GOT3 (cell line): ENCODE measurements around the gene GAS2L2.
A peak's percentile ranks its signal among the peaks of the same experiment; 100 is the strongest.
"Not testable (repeated sequence)": the region's sequence is repeated elsewhere in the genome, so short reads cannot be mapped to it uniquely, and the experiment has no call there.

Source experiments
- DNase-seq: peaks from one replicate; lab custom pipeline; 2025; ENCODE audit warnings: mixed read lengths; lab: John Stamatoyannopoulos, UW

Gene GAS2L2

DNA sequence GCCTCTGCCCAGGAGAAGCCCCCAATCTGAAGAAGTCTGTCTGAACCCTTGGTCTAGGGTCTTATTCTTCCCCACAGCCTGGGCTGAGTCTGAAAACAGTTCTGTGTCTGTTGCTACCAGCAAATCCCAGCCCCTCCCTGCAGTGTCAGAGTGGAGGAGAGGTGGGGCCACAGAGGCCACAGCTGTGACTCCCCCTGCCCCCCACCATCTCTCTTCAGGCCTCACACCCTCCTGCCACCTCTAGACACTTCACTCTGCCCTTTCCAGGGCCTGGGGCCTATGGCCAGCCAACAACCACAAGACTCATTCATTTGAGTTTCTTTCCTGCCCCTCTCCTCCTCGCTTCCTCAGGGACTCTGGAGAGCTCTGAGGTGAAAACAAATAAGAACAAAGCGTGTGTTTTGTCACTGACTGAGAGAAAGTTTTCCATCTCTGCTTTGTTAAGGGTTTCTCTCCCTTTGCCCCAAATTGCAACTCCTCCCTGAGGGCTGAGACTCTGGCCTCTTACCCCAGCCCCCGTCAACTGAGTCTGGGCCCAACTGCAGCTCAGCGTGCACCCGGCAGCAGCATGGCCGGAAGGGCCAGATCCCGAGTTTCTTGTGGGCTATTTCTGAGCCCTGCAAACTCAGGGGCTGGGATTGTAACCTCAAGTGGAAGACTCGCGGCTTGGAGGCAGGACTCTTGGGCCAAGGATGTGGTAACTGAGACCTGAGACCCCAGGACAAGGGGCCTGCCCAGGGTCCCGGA, 20.8 kb upstream of the GAS2L2 start:
- no peak for DNase-seq

DNA sequence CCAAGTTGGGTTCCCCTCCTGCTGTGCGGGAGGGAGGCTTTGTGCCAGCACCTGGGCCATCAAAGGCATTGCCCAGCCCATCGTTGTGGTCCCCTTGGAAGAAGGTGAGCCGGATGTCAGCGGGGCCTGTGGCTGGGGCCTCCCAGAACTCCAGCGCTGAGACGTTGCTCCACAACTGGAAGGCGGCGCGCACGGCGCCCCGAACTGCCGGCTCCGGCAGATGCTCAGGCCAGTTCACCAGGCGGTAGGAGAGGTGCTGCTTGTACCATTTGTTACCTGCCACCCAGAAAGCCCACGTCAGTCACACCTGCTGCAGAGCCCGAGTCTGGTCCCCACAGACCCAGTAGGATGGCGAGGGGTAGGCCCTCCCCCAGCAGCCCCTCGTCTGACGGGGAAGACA, 20.1 kb upstream of the GAS2L2 start:
- DNase-seq, result no peak

DNA sequence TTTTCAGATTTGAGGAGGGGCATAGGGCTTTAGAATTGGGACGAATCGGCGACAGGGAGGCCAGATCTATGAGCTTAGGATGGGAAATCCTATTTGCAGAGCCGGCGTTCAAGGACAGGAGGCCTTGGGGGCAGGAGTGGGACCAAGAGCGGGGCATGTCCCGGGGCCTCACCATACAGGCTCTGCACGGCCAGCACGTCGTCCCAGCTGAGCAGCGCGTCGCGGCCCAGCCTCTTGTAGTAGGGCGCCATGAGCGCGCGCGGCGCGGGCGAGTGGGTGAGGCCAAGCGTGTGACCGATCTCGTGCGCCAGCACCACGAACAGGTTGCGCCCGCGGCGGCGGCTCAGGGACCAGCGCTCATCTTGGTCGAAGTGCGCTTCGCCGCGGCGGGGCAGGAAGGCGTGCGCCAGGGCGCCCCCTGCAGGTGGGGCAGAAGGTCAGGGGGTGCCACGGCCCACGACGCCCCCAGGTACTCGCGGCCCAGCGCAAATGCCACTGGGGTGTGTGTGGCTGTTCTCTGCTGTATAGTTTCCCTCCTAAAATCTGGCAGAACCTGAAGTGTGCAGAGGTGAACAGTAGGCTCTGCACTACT, 17.0 kb upstream of the GAS2L2 start:
- DNase-seq, result no peak

DNA sequence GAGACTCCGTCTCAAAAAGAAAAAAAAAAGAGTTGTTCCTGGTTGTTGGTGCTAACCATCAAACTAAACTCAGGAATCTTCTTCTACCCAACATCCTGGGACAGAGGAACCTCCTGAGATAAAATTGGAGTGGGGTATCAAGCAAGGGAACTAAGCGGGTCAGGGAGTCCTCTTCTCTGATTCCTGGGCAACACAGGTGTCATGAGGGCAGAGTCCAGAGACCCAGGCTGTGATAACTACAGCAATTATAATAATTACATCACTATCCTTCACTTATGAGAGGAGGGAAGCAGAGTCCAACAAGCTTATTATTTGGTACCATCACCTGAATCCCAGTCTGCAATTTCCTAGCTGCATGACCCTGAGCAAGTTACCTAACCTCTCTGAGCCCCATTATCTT, 15.8 kb upstream of the GAS2L2 start:
- no peak for DNase-seq

DNA sequence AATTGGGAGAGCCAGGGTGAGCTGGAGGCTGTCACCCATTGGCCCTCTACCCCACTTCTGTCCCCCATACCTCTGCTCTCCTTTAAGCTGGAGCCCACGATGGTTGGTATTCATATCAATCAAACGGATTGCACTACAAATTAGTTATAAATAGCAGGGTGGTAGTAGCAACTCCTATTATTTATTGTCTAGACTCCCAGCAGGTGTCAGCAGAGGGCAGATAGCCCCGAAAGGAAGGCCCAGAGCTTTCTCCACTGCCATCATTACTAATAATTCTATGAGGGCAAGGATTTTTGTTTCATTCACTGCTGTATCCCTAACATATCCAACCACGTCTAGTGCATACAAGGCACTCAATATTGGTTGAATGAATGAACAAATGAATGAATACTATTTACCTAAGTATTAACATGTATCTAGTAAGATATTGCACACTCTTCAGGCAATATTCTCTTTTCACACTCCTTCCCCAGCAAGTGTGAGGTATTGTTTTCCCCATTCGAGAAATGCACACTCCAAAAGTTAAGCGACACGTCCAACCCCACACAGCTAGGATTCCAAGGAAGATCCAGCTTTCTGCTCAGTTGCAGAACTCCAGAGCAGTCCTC, 14.0 kb upstream of the GAS2L2 start:
- no peak for DNase-seq

DNA sequence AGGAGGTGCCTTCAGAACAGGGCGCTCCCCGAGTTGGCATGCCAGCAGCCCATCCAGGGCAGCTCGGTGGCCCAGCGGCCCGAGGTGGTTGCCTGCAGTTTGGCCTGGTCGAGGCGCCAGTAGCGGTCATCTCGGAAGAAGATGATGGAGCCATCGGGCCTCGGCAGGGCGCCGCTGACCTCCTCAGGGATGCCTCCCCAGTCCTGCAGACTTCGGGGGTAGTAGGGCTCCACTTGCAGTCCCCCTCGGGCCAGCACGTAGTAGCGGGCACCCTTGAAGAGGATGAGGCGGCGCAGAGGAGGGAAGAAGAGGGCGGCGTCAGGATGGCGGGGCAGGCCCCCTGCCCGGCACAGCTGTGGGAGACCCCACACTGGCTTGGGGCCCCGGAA, 13.4 kb upstream of the GAS2L2 start:
- DNase-seq, result no peak

DNA sequence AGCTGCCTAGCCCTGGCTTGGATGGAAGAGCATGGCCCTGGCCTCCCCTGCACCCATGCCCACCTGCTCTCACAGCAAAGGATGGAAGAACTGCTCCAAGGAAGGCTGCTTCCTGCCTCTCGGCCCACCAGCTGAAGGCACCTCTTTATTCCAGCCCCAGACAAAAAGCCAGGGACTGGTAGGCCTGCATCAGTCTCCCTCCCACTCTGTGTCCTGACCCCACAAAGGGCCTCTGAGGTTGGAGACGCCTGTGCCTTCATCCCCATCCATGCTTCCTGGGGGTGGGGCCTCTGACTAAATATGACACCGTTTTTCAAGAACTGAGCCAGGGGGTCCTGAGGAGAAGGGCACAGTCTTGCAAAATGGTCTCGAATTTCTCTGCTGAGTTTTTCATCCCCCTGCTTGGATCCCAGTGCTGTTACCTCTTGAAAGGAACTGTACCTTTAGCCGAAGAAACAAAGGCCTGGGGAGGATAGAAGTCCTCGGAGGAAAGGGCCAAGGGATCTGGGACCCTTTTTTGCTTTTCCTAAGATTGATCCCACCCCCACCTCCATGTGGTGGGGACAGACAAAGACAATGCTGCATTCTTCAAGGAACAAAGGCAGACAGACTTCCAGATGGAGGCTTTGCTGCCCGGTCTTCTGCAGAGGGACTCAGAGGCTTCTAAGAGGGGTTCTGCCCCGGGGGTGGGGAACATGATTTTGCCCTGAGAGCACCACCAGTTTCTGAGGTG, 12.9 kb upstream of the GAS2L2 start:
- DNase-seq, result no peak

DNA sequence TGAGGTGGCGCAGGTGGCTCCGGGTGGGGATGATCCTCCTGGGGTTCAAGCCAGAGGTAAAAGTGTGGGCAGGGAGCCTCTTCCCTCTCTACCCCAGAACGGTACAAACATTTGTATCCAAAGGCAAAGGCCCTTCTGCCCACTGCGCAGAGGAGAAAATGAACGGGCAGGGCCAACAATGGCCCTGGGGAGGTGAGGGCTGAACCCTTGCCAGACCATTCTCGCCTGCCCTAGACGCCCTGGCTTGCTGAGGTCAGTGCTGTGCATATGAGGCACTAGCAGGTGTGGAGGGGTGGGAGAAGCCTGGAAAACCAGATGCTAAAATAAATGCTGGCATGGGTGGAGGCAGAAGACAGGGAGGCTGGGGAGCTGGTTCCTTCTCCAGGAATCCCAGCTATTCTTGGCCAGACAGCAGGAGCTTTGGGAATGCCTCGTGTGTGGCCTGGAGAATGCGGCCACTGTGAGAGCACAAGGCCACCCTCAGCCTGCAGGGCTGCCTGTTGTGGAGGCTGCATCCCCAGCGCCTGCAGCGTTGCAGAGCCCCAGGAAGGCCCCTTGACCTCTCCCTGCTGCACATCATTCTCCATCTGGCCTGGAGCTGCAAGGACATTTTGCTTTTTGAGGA, 12.2 kb upstream of the GAS2L2 start:
- DNase-seq, result no peak

DNA sequence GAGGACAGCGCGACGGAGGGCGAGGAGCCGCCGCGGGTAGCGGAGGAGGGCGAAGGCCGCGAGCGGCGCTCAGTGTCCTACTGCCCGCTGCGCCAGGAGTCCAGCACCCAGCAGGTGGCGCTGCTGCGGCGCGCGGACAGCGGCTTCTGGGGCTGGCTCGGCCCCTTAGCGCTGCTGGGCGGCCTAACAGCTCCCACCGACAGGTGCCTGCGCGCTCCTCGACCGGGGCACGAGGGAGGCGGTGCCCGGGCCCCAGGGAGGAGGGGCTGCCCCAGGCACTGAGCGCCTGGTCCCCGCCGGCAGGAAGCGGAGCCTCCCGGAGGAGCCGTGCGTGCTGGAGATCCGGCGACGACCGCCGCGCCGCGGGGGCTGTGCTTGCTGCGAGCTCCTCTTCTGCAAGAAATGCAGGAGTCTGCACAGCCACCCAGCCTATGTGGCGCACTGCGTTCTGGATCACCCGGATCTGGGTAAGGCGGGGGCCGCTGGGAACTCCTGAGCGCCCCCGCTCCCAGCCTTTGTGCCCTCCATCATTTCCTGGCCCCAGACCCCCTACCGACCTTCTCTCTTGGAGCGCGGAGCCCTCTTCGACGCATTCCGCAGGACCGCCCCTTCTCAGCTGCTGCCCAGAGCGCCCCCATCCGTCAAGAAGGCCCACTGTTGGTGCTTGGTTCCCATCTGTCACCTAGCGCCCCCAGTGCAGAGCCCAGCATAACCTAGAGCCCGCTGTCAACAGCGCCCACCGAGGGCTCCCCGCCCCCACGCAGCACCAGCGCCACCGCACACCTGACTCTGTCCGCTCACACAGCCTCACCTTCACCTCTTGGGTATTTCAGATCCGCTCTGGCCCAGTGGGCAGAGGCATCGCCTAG, 11.3 kb upstream of the GAS2L2 start:
- peak; percentile 70 for DNase-seq

DNA sequence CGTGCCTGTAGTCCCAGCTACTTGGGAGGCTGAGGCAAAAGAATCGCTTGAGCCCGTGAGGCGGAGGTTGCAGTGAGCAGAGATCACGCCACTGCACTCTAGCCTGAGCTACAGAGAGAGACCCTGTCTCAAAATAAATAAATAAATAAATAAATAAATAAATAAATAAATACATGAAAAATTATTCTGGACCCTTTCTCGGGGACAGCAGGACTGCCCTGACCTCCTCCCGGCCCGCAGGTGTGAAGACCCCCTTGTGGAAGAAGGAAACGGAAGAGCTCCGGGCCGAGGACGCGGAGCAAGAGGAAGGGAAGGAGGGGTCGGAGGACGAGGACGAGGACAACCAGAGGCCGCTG, 10.7 kb upstream of the GAS2L2 start:
- DNase-seq, result no peak

DNA sequence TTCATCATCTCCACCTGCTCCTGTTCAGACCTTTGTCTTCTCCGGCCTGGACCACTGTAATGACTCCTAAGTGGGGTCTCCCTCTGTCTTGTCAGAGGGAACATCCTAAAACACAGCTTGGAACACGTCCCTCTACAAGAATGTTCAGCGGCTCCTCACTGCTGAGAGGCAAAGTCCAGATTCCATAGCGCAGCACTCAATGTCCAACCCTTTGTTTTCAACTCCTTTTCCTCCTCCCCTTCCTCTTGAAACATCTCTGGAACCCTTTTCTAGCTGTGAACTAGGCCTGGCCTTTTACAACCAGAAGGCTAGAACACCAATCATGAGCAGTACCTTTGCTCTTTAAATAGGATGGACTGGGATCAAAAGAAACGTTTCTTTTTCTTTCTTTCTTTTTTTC, 8.6 kb upstream of the GAS2L2 start:
- no peak for DNase-seq

DNA sequence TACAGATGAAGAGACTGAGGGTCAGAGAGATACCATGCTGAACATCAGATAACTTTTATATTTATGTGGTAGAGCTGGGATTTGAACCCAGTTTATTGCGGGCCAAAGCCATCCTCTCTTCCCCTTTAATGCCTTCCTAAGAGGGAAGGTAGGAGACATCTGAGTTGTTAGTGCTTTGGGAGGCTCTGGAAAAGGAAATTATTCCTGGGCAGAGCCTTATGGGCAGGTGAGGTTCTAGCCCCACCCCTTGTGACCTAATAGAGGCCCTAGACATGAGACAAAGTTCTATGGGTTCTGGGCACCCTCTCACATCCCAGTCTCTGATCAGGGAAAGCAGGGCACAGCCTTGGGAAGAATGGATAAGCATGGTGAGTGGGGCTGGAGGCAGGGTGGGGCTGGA, 7.5 kb upstream of the GAS2L2 start, which contains the start of gene C17orf50:
Gene C17orf50, plus strand, starts transcription at position 301 of the 400 bp plus-strand sequence. Its CDS starts 55 bp downstream, at position 356.
- DNase-seq, result no peak

DNA sequence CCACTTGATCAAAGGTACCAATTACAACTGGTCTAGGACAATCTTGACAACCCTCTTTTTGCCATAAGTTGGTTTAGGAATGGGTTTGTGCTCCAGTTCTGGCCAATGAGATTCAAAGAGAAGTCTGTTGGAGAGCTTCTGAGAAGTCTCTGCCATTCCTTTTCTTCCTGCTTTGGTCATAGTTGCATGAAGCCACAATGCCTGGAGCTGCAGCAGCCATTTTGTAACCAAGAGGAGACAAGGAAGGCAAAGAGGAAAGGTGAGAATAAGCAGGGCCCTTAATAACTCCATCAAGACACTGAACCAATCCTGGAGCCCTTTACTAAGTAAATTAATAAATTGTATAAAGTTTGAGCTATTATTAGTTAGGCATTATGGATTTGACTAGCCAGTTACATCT, 4.2 kb upstream of the GAS2L2 start:
- no peak for DNase-seq

DNA sequence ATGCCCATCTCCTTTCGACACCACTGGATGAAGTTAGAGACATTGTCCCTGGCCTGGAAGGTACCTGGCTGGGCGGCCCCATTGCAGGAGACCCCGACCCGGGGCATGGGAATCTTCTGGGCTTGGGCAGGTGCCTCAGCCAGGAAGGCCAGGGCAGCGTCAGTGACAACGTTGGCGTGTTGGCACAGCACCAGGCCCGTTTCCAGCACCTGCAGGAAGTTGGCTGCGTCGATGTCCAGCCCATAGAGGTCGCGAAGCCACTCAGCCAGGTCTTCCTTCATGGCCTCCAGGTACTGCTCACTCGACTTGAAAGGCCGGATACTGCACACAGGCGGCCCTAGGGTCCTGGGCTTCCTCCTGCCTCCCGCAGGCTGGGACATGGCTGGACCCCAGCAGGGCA, 568 bp downstream of the GAS2L2 start:
- DNase-seq, result no peak

DNA sequence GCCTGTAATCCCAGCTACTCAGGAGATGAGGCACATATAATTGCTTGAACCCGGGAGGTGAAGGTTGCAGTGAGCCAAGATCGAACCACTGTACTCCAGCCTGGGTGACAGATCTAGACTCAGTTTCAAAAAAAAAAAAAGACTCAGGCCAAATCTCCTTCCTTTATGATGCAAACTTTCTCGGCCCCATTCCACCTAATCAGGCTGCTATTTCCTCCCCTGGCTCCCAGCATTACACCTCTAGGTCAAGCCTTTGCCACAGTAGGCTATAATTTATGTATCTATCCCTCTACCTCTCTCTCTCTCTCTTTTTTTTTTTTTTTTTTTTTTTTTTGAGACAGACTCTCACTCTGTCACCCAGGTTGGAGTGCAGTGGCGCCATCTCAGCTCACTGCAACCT, 1.5 kb downstream of the GAS2L2 start:
- DNase-seq, result not testable (repeated sequence)

DNA sequence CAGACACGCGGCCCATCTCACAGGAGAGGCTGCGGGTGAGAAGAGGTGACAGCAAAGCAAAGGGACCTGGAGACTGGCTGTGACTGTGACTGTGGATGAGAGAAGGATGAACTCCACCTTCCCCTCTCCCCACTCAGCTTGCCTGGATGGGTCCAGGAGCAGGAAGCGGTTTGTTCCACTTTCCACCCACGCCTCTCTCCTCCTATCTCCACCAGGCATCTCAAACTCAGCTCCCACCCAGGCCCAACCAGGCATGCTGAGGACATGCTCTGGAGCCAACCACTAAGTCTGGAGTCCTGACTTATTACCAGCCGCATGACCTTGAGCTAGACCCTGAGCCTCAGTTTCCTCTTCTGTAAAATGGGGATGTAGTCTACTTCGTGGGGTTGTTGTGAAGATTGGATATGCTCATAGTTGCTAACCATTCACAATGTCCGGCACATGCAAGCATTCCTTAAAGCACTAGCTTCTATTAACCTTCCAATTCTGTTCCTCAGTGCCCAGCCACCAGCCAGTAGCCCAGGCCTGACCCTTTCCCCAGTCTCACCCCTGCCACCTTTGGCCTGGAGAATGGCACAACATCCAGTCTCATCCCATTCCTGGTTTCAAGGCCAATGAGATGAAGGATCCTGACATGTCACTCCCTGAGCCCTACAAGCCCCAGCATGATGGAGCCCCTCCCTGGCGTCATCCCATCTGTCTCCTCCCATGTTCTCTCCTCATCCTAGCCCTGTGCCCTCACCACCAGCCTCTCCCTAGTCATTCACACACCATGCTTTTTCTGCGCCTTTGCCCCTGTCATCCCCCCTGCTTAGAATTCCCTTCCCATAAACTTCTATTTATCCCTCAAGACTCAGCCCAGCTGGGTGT, 2.3 kb downstream of the GAS2L2 start:
- DNase-seq, result no peak

DNA sequence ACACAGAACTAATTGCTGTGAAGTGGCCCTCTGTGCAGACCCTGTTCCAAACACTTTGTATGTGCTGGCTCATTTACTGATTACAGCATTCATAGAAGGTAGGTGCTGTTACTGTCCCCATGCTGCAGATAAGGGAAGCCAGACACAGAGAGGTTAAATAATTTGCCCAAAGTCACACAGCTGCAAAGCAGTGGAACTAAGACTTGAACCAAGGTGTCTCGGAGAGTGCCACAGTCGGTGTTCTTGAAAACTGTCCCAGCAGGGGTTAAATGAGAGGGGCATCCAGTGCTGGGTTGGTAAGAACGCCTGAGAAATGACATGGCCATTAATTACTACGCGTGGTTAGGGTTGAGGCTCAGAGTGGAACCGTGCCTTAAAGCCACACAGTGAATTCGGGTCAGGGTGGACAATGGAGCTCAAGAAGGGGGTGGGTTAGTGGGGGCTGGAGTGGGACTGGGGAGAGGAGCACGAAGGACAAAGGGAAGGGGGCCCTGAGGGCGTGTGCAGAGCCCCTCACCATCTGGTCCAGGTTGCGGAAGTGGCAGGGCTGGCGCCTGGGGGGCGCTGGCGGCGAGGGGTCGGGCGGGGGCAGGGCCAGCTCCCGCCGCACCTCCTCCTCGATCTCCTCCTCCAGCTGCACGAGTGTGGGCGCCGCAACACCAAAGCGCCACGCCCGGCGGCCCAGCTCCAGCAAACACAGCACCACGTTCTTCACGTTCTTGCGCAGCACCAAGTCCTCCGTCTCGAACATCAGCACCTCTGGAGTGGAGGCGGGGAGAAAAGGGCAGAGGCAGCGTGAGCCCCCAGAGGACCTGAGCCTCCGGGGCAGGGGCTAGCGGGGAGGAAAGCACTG, 3.3 kb downstream of the GAS2L2 start:
- no peak for DNase-seq

DNA sequence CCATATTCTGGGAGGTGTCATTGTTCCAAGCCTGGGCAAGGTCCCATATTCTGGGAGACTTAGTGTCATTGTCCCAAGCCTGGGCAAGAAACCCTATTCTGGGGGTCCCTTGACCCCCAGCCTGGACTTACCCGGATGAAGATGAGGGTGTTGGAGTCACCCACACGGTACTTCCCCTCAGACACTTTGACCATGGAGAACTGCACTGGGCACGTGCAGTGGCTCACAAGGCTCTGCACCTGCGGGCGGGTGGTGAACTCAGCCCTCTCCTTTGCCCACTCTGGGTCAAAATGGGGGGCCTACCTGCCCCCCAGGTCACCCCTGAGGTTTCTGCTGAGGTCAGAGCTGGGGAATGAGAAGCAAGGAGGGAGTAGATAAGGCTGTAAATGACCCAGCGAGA, 4.1 kb downstream of the GAS2L2 start:
- no peak for DNase-seq

DNA sequence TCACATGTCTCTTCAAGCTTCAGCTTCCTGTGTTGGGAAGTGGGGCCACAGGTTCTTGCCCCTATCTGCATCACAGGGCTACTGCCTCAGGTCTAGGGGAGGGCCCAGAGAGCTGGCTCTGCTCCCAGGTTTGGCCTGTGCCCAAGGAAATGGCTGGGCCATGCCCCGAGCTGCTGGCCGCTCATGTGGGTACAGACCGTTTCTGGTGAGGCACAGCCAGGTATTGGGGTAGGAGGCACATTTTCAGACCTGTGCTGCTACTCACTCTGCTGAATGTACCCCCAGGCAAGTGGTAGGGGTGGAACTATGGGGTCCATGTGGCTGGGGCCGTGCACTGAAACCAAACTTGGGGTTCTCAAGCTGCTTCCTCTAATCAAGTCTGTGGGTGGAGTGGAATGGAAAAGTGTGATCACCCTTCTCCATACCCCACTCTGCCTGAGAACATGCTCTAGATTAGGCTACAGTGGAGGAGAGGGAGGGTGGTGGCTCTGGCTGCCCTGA, 4.6 kb downstream of the GAS2L2 start:
- no peak for DNase-seq
